BLaER1 (cell line): ENCODE data around the gene FKRP.

Source experiments
- H3K27ac ChIP-seq: shearing (Covaris generic); formaldehyde crosslinking; 2 replicates; pipeline ENCODE4 v1.8.1; 2022
- H3K27me3 ChIP-seq: shearing (Covaris generic); formaldehyde crosslinking; 2 replicates; pipeline ENCODE4 v1.8.1; 2022
- H3K36me3 ChIP-seq: shearing (Covaris generic); formaldehyde crosslinking; 2 replicates; pipeline ENCODE4 v1.8.1; 2022
- H3K4me1 ChIP-seq: shearing (Covaris generic); formaldehyde crosslinking; 2 replicates; pipeline ENCODE4 v1.8.1; 2022
- H3K4me2 ChIP-seq: shearing (Covaris generic); formaldehyde crosslinking; 2 replicates; pipeline ENCODE4 v1.8.1; 2022
- H3K4me3 ChIP-seq: shearing (Covaris generic); formaldehyde crosslinking; 2 replicates; pipeline ENCODE4 v1.8.1; 2022
- H3K9ac ChIP-seq: shearing (Covaris generic); formaldehyde crosslinking; 2 replicates; pipeline ENCODE4 v1.8.1; 2022
- H3K9me3 ChIP-seq: shearing (Covaris generic); formaldehyde crosslinking; 2 replicates; pipeline ENCODE4 v1.8.1; 2022
- H4K20me1 ChIP-seq: shearing (Covaris generic); formaldehyde crosslinking; 2 replicates; pipeline ENCODE4 v1.8.1; 2022
- Cebpa-rat ChIP-seq: shearing (Covaris generic); IDR thresholded peaks from 2 replicates; pipeline ENCODE4 v1.8.1; 2022

Gene FKRP

GRCh38 chr19:46718934-46719622, 26.8 kb upstream of the FKRP start:
- Histone ChIP-seq H3K9me3 (no peaks in the 10 kb centered on the region), H3K4me2 (peak overlapping the region; percentile 99), H3K4me1 (peaks cover 83% of the 10 kb centered on the region), H3K27ac (peak overlapping the region; percentile 94), H3K9ac (peak overlapping the region; percentile 93), H3K4me3 (peak overlapping the region; percentile 48), H3K36me3 (peaks cover 39% of the 10 kb centered on the region), H3K27me3 (no peaks in the 10 kb centered on the region), H4K20me1 (peaks cover 50% of the 10 kb centered on the region)
- TF ChIP-seq Cebpa-rat = no peak

GRCh38 chr19:46719629-46720502, 26.0 kb upstream of the FKRP start:
- Histone ChIP-seq H3K36me3 (peaks cover 47% of the 10 kb centered on the region), H3K9me3 (no peaks in the 10 kb centered on the region), H3K4me3 (peak overlapping the region; percentile 48), H3K4me2 (peak overlapping the region; percentile 99), H3K27ac (peak overlapping the region; percentile 94), H3K4me1 (peaks cover 86% of the 10 kb centered on the region), H3K9ac (peak overlapping the region; percentile 79), H4K20me1 (peaks cover 57% of the 10 kb centered on the region), H3K27me3 (no peaks in the 10 kb centered on the region)
- peak; percentile 75 for TF ChIP-seq Cebpa-rat

- Histone ChIP-seq H3K27me3 (no peaks in the 10 kb centered on the region), H3K4me1 (peaks cover 86% of the 10 kb centered on the region), H3K9ac (peak overlapping the region; percentile 79), H3K4me2 (peak overlapping the region; percentile 99), H3K36me3 (peaks cover 55% of the 10 kb centered on the region), H3K27ac (peak overlapping the region; percentile 94), H4K20me1 (peaks cover 60% of the 10 kb centered on the region), H3K9me3 (no peaks in the 10 kb centered on the region), H3K4me3 (peak overlapping the region; percentile 48)
- TF ChIP-seq Cebpa-rat = no peak
Observed at GRCh38 chr19:46720503-46721239, 25.2 kb upstream of the FKRP start.

GRCh38 chr19:46721269-46722003, 24.4 kb upstream of the FKRP start:
- H3K36me3 ChIP-seq = peaks cover 62% of the 10 kb centered on the region
- H3K4me2 ChIP-seq = peak overlapping the region; percentile 99
- peaks cover 65% of the 10 kb centered on the region for H4K20me1 ChIP-seq
- H3K9me3 ChIP-seq = no peaks in the 10 kb centered on the region
- H3K4me1 ChIP-seq = peaks cover 93% of the 10 kb centered on the region
- no peaks in the 10 kb centered on the region for H3K27me3 ChIP-seq
- no peak for TF ChIP-seq Cebpa-rat
- H3K4me3 ChIP-seq = peak overlapping the region; percentile 48
- peak overlapping the region; percentile 94 for H3K27ac ChIP-seq
- H3K9ac ChIP-seq = peak overlapping the region; percentile 79

- Histone ChIP-seq H3K9ac (peak overlapping the region; percentile 79), H3K4me2 (peak overlapping the region; percentile 99), H3K4me1 (peaks cover 98% of the 10 kb centered on the region), H3K27ac (peak overlapping the region; percentile 94), H3K27me3 (no peaks in the 10 kb centered on the region), H3K9me3 (no peaks in the 10 kb centered on the region), H3K4me3 (peak overlapping the region; percentile 48), H3K36me3 (peaks cover 68% of the 10 kb centered on the region), H4K20me1 (peaks cover 70% of the 10 kb centered on the region)
- TF ChIP-seq Cebpa-rat = no peak
Observed at GRCh38 chr19:46722004-46722380, 23.9 kb upstream of the FKRP start.

GRCh38 chr19:46722421-46723022, 23.3 kb upstream of the FKRP start:
- no peak for TF ChIP-seq Cebpa-rat
- Histone ChIP-seq H3K4me3 (peak overlapping the region; percentile 48), H3K9ac (peak overlapping the region; percentile 79), H3K4me1 (peaks cover 100% of the 10 kb centered on the region), H3K27ac (peak overlapping the region; percentile 94), H3K9me3 (no peaks in the 10 kb centered on the region), H3K4me2 (peak overlapping the region; percentile 99), H3K27me3 (no peaks in the 10 kb centered on the region), H4K20me1 (peaks cover 75% of the 10 kb centered on the region), H3K36me3 (peaks cover 73% of the 10 kb centered on the region)

- Histone ChIP-seq H3K4me1 (peaks cover 100% of the 10 kb centered on the region), H3K9ac (peak overlapping the region; percentile 79), H4K20me1 (peaks cover 81% of the 10 kb centered on the region), H3K4me3 (peak overlapping the region; percentile 48; the same call in 1 of the 2 replicates), H3K27me3 (no peaks in the 10 kb centered on the region), H3K4me2 (peak overlapping the region; percentile 99), H3K36me3 (peaks cover 78% of the 10 kb centered on the region), H3K9me3 (no peaks in the 10 kb centered on the region), H3K27ac (peak overlapping the region; percentile 94)
- no peak for TF ChIP-seq Cebpa-rat
Observed at GRCh38 chr19:46723023-46723461, 22.8 kb upstream of the FKRP start.

- peak overlapping the region; percentile 99 for H3K4me2 ChIP-seq
- H3K36me3 ChIP-seq = peaks cover 83% of the 10 kb centered on the region
- H4K20me1 ChIP-seq = peaks cover 84% of the 10 kb centered on the region
- H3K4me3 ChIP-seq = 0 out of 2 replicates have a peak overlapping the region, but pooled peaks have one; percentile 48
- no peaks in the 10 kb centered on the region for H3K9me3 ChIP-seq
- H3K27me3 ChIP-seq = no peaks in the 10 kb centered on the region
- TF ChIP-seq Cebpa-rat = no peak
- peaks cover 100% of the 10 kb centered on the region for H3K4me1 ChIP-seq
- peak overlapping the region; percentile 94 for H3K27ac ChIP-seq
- H3K9ac ChIP-seq = peak overlapping the region; percentile 79
Observed at GRCh38 chr19:46723471-46723870, 22.4 kb upstream of the FKRP start.
